Stimulated activated CD4-positive, alpha-beta T cell treated with anti-CD3 and anti-CD28 coated beads, Interleukin-15, amount 100 ng/mL, for 24 hours (primary cell): ENCODE results near the gene SERP2.

Source experiments
- DNase-seq: peaks from one replicate; pipeline ENCODE4 v3.0.0-alpha.2; 2020

SERP2 gene

DNA sequence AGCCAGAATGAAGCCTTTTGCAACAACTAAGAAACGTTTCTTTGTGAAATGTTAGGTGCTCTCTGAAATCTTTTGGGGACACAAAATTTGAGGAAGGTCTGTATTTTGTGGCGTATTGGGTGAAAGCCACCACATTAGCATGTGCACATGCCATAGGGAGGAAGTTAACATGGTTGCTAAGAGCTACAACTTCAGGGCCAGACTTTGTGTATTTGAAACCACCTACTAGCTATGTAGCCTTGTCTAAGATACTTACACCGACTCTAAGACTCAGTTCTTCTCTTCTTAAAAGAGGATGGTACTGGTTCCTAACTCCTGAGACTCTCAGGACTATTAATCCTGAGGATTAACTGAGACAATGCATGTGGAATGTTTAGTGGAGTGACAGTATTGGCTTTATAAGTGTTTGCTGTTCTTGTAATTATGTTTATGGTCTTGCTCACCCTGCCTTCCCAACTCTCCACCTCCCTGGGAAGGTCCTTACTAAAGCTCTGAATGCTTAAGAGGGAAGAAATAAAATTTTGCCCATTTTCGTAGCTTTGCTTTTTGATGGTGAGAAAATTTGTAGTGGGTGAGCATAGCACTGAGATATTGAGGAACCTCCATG, 15.5 kb downstream of the SERP2 start:
- no peak for DNase-seq

DNA sequence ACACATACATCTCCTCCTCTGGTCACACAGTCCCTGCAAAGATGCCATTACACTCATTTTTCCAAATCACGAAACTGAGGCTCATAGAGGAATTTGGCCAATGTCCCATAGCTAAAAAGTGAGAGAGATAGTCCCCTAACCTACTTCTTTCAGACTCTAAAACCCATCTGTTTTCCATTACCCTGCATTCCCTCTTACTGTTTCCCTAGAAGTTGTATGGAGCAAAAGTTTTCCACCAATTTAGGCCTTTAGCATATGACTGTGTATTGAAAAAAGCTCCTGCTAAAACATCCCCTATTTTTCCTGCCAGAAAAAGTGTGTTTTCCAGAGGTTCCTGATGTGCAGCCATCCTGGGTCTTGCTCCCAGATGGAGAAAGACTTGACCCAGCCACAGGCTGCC, 16.3 kb downstream of the SERP2 start:
- no peak for DNase-seq

DNA sequence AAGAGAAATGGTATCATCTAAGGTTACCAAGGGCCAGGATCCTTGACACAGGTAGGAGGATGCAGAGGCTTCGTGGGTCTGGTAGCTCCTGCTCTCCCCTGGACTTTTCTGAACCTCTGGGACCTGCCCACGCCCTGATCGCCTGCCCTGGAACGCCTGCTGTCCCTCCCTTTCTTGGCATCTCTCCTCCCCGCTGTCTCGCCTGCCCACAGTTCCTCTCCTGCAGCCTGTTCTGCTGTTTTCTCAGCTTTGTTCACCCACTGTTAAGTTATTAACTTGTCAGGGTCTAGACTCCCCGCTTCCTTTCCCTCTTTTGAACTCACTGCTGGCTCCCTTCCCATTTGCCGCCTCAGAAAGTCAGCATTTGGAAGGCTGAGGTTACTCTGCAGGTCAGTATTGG, 19.8 kb downstream of the SERP2 start:
- no peak for DNase-seq

DNA sequence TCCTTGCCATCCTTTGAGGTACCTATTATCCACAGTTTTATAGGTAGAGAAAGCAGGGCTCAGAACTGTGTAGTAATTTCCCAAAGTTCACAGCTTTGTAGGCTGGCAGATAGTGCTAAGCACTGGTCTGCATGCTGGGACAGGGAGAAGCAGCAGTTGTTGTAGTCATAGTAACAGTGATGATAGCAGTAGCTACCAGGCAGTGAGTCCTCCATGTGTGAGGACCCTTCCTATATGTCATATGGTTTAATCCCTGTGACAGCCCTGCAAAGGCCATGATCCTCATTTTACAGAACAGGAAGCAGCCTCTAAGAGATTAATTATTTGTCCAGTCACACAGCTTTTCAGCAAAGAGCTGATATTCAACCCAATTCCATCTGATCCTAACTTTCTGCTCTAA, 21.0 kb downstream of the SERP2 start:
- DNase-seq: no peak

DNA sequence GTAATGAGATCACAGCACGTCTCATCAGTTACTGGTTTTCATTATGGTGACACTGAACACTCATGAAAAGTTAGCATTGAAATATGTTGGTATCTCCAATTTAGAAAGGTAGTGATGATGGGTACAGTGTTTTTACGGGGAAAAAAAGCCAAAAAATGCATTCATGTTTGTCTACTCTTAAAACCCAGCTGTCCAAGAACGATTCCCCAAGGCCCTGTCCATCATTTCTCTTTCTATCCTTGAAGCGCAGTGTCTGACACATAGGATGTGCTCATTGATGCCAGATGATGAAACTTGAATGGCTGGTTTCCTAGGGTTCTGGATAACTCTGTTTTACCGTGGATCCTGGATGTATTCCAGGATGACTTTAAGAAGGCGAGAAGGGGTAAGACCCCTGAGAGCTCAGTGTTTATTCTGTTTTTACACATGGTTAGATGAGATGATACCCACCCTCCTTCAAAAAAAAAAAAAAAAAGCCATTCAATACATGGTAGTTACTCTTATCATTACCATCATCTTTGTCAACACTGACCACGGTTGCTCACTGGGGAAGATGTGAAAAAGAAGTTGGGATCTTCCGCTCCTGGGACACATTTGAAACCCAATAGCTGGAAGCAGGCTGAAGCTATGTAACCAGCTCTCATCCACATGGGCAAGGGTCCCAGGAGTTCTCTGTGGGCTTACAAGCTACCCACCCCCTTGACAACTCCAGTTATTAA, 22.5 kb downstream of the SERP2 start:
- no peak for DNase-seq

DNA sequence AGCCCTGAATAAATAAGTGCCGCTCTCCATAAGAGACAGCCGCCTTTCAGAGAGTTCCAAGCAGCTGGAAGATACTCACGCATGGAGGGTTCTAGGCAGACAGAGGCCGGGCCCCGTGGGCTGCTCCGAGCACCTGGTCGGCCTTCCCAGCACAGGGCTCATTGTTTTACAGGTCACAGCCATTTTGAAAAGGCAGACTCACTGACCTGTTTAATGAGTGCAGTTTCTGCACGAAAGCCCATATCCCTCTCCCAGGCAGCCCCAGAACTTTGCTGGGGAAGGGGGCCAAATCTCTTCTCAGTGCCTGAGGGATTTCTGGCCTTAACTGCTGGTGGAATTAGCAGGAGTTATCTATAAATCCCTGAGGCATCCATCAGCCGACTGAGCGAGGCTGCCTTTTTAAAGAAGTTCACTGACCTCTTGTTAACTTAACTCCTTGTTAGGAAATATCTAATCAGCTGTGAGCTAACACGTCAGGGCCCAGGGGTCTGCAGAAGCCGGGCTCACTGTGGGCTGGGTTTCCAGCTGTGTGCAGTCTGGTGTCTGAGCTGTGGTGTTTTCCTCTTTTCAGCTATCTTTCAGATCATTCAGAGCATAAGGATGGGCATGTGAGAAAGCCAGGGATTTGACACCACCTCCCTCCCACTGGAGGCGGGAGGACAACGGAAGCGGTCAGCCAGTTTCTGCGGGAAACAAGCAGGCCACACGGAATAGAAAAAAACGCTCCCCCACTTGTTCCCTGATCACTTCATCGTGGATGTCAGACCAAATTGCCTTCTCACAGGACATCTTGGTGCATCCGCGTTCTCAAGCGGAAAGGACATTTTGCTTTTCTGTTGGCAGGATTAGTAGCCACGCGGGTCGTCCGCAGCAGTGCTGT, 23.3 kb downstream of the SERP2 start:
- no peak for DNase-seq

DNA sequence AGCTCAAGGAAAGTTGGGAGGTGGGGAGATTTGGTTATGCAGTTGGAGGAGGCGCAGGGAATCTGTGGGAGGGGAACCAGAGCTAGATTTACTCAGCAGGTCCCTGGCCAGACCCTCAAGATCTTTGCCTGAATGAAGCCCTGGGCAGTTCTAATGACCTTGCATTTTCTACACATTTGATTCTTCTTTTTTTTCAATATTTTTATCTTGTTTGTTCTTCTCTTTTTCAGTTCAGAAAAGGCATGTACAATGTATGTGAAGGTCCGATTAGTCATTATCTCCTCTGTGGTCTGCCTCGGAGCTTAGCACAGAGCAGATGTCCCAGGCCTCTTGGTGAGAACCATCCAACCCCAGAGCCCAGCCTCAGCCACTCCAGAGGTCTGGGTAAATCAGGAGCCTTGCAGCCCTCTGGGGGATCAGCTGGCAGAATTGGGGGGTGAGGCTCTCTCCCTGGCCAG, 24.2 kb downstream of the SERP2 start:
- DNase-seq: no peak

DNA sequence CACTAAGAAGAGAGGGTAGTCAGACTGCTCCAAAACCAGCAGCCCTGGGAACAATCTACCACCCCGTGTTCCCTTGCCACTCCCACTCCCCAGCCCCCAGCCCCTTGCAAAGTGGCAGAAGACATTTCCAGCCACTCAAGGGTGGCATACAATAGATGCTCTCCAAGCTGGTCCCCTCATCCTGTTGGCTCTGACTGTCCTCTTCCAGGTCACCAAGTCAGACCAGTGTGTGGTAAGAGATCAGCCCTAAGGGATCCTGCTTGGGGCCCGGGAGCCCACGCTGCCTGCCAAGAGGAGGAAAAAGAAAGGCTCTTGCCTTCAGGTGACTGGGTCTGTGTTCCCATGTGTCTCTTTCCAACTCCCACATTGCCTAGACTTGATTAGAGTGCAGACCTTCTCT, 25.0 kb downstream of the SERP2 start:
- DNase-seq: no peak

DNA sequence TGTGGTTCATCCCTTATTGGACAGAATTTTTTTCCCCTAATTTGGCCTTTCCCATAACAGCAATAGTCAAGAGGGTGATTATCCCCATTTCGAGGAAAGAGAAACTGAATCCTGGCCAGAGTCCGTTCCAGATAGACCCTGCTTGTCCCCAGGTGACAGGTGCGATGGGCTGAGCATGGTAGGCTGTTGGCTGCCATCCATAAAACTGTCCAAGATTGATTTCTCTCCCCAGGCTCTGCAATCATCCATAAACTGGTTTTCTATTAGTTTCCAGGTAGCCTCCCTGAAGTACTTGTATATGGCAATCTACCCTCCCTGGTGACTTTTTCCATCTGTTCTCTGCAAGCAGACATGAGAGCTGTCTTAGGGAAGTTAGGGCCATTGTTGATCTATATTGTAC, 25.4 kb downstream of the SERP2 start:
- DNase-seq: no peak

DNA sequence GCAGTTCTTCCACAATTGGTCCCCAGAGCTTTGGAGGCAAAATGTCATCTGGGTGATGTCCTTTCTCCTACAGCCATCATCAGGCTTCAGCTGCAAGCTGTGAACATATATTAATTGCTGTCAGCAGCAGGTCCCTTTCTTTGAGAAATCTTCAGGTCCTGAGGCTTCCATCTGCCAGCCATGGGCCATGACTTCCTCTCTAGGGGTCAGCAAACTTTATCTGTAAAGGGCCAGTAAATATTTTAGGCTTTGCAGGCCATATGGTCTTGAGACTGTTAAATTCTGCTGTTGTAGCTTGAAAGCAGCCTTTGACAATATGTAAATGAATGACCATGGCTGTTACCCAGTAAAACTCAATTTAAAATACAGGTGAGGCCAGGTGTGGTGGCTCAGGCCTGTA, 27.1 kb downstream of the SERP2 start:
- DNase-seq: no peak

DNA sequence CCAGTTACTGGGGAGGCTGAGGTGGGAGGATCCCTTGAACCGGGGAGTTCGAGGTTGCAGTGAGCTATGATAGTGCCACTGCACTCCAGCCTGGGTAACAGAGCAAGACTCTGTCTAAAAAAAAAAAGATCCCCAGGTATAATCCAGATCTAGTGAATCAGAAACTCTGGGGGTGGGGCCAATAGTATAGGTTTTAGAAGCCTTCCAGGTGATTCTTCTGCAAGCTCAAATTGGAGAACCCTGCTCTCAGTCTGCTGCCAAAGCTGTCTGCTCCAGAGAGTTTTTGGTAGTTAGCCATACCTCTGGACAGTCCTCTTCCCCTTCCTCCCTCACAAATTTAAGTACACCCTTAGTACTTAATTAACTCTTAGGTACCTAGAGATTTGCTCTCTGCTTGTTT, 28.0 kb downstream of the SERP2 start:
- DNase-seq: no peak

DNA sequence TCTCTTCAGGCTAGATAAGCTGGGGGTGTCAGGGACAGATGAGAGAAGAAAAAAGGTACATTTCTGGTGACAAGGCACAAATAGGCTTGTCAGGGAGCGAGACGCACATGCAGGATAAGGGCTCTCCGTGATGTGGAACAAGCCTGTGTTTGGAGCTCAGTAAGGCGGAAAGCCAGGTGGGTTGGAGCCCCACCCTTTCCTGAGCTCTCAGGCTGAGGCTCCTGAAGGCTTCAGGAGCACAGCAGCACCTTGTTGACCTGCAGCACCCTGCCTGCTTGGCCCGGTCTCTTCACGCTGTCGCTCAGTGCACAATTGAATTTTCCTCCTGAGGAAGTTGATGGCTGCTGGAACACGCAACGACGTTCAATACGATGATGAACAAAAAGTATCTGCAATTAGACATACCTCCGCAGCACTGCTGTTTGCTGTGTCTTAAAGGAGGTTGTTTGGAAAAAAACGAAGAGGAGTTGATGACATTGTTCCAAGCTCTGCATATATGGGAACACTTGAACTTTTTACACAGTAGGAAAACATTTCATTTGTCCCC, 29.3 kb downstream of the SERP2 start:
- DNase-seq: no peak

DNA sequence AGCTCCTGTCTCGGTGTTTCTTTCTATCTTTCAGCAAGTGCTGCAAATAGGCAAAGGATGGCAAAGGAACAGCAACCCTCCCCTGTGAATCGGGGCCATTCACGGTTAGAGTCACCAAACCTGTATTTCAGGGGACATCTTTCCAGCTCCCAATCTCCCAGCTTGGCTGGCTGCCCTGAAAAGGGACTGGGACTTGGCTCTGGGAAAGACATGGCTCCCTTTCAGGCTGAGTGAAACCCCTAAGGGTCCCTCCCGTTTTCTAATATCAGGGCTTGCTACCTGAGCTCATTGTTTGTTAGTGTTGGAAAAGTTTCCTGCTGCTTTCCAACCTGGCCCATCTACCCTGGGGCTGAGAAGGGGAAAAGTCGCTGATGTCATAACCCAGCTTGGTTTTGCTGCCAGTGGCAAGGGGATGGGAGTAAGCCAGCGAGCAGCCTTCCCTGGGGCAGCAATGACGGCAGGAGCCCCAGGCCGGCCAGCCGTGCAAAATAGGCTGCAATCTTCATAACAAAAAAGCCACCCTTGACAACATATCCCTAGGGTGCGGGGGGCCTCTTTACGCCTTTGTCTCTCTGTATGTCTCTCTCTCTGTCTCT, 29.9 kb downstream of the SERP2 start:
- DNase-seq: no peak

DNA sequence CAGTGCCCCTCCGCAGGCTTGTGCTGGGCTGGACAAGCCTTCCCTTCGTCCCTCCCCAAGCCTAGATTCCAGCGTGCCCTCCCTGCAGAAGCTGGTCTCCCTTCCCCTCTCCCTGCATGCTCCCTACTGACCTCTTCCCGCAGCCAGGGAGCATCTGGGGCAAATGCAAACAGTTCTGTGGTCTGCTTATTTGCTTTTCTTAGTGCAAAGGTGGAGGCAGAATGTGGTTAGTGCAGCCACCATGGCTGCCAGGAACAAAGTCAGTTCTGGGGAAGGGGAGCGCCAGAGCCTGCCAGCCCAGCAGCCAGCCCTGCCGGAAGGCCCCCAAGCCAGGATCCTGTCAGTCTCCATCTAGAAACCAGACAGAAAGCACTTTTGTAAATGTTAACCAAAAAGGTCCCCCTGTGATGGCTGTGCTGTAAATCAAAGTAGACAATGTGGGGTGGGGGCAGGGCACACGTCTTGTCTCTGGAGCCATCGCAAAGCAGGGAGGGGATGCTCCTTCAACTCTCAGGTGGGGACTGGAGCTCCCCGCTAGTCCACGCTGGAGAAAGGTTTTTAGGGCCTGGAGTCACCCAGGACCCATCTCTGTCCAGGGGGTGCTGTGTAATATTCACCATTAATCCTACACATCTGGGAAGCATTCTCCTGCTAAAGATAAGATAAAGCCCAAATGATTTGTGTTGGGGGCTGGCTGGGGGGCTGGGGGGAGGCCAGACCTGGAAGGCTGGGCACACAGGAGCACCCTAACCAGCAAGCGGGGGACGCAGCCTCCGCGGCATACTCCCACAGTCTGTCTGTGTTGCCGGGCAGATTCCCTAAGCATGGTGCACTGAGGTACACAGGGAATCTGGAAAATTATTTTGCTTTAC, 30.9 kb downstream of the SERP2 start:
- DNase-seq: no peak

DNA sequence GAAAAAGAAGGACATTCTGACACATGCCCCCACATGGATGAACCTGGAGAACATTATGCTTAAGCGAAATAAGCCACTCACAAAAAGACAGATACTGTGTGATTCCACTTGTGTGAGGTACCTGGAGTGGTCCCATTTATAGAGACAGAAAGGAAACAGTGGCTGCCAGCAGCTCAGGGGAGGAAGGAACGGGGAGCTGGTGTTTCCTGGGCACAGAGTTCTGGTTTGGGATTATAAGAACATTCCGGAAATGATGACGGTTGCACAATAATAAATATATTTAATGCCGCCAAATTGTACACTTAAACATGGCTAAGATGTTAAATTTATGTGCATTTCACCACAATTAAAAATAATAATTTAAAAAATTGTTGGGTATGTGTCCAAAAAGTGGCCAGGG, 33.0 kb downstream of the SERP2 start:
- DNase-seq: no peak

DNA sequence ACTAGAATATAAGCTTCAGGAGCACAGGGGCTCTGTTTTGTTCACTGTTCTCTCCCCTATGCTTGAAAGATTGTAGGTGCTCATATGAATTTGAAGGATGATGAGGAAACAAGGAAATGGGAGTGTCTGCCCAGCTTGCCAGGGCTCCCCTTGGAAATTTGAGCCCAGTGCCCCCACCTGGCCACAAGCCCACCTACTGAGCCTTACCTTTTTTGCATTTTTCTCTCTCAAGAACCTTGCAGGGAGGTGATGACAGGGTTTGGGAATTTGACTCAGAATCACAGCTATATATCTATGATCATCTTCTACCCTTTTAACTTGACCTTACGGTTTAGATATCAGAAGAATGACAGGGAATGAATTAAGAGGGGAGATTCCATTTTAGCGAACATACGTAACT, 33.8 kb downstream of the SERP2 start:
- DNase-seq: no peak

DNA sequence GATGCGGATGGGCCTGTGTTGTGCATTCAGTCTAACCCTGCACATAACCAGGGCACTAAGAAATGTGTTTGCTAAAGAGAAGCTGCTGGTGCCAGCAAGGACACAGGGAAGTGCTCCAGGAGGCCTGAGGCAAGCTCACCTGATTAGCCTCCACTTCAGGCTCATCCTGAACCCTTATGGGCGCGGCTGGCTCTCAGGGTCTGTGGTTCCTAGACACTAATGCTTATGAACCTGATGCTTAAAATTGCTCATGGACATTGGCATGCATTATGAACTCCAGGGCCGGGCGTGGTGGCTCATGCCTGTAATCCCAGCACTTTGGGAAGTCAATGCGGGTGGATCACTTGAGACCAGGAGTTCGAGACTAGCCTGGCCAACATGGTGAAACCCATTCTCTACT, 34.3 kb downstream of the SERP2 start:
- no peak for DNase-seq

DNA sequence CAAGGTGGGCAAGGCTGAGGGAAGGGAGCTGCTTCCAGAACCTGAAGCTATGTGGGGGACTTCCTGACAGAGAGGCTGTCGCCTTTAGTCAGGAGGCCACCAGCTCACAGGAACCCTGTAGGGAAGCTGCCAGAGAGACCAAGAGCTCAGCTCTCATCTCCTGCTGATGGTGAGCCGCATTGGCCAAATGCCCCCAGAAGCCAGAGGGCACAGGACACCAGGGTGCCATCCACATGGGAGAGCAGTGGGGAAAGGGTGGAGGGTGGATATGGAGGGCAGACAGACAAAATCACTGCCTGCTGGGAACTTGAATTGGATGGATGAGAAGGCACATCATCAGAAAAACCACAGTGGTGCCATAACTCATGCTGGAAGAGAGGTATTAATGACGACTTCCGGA, 36.0 kb downstream of the SERP2 start:
- no peak for DNase-seq

DNA sequence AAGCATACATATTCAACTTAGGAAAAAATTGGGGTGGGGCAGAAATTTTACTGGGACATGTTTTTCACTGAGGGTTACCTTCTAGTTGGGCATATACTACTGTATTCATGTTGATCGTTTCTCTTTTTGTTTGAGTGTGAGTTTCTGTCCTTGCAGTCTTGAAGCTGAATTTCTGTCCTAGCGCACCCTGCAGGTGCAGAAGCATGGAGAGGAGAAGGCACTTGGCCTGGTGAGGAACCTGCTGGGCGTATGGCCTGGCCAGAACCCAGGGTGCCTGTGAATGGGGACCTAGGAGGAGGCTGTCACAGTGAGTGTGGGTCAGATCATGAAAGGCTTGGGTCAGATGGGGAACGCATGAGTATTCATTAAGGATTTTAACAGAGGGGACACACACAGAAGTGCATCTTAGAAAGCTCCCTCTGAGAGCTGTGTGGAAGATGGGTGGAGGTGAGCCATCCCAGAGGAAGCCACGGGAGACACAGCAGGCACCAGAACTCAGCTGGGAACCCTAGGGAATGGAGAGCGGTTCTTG, 36.8 kb downstream of the SERP2 start:
- DNase-seq: no peak

DNA sequence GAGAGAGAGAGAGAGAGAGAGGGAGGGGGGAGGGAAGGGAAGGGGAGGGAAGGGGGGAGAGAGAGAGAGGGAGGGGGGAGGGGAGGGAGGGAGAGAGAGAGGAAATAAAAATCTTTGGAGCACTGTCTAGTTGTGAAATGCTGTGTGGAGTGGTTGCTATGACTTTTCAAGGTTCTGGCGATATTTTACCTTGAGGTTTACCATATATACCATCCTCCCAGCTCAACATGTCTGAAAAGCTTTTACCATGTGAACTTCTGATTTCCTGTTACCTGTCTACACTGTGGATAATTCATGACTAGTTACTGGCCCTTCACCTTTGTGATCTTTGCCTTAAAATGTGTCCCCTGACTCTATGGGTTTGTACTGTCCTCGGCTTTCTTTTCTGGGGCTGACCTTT, 38.2 kb downstream of the SERP2 start:
- no peak for DNase-seq

DNA sequence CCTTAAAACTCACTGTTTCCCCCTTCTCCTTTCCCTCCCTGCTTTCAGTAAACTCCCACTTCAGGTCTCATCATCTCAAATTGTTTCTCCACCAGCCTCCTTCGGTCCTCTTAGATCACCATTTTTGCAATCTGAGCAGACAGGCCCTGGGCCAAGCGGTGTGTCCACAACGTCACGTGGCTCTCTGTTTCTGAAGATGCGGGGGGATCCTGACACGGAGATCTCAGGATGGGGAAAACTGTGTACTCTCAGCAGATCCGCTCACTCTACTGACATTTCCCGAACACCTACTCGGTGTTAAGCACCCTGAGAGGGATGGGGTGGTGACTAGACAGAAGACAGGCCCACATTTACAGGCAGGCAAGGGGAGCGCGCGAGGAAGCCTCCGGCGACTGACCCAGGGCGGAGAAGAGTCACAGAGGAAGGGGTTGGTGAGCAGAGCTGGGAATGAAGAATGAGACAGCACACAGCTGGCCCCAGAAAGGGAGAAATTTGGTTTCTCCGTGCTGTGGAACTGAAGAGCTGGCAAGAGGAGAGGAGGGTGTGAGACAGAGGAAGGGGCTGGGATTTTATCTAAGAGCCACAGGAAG, 38.8 kb downstream of the SERP2 start:
- no peak for DNase-seq

DNA sequence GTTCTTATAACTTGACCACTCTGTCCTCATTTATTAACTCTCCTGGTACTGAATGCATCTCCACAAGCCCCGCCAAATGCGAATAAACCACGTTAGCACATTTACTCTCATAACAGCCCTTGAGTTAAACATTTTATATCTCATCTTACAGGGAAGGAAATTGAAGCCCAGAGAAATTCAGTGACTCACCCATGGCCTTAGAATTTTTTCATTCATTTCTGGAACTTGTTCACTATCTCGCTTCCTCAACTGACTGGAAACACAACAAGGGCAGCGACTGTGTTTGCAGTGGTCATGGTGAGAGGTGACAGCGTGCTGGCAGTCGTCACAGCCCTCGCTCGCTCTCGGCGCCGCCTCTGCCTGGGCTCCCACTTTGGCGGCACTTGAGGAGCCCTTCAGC, 39.5 kb downstream of the SERP2 start:
- no peak for DNase-seq
